Activated T-cell treated with anti-CD3 and anti-CD28 coated beads, Interleukin-2, amount 50 U/mL, for 48 hours (primary cell): ENCODE measurements around the gene TMEM18.
"Not testable (repeated sequence)": the region's sequence is repeated elsewhere in the genome, so short reads cannot be mapped to it uniquely, and the experiment has no call there.

Source experiments
- DNase-seq, 2 experiments: peaks; one replicate each; pipeline ENCODE4 v3.0.0-alpha.2; 2020

Gene TMEM18

DNA sequence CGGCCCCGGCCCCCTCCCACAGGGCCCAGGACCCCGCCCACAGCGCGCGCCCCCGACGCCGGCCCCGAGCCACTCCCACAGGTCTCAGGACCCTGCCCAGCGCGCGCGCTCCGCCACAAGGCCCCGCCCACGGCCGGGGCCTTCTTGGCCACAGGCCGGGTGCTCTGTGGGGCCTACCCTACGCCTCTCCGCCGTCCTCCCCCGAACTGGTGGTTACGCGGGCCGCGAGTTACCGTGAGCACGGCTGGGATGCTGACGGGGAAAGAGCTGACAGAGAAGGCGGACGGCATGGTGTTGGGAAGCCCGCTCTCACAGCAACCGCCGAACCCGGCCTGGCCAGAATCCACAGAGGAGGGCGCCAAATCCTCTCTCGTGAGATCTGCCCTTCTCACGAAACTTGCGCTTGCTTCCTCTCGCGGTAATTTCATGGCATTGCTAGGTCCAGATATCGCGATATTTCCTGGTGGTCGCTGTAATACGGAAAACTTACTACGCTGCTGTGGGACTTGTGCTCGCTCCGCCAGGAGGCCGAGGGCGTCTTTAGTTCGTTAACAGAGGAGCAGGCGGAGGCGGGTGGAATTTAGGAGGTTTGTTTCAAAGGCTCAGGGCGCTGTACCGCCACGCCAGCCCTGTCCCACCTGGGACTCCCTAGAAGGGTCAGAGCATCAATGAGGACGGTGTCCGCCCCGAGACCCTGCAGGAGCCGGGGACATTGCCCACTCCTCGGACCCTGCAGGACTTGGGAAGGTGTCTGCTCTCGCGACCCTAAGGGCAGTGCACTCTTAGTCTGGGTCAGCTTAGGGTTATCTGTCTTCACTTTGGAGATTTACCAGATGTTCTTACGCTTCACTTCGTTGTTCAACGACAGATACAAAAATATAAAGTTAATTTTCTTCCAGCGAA lies at the start of gene TMEM18:
TSS of gene TMEM18 (minus strand) at position 351 of the 903 bp plus-strand sequence. CDS start at position 290, 61 bp downstream.
- DNase-seq = peak; percentile 97

DNA sequence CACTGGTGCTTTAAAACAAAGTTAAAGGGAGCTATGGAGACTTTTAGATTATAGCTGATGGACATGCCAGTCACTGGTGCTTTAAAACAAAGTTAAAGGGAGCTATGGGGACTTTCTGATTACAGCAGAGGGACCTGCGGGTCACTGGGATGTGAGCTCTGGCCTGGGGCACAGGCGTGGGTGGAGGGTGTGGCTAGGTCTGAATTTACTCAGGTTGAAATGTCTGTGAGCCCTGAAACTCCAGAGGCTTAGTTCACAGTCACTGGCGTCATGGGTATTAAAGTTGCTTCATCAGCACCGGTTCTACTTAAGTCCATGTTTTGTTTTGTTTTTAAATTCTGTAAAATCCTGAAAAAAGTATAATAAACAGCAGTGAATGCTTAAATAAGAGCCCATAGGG lies 49.0 kb upstream of the TMEM18 start:
- DNase-seq = no peak

DNA sequence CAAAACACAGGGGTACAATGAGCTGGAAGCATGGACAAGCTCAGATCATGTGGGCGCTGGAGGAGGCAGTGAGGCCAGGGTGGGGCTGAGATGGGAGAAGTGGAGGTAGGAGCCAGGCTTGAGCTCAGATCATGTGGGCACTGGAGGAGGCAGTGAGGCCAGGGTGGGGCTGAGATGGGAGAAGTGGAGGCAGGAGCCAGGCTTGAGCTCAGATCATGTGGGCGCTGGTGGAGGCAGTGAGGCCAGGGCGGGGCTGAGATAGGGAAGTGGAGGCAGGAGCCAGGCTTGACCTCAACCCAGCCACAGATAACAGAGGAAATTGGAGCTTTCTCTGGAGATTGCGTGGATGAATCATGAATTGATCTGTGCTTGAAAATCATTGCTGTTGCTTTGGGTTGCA lies 48.3 kb upstream of the TMEM18 start:
- no peak for DNase-seq

DNA sequence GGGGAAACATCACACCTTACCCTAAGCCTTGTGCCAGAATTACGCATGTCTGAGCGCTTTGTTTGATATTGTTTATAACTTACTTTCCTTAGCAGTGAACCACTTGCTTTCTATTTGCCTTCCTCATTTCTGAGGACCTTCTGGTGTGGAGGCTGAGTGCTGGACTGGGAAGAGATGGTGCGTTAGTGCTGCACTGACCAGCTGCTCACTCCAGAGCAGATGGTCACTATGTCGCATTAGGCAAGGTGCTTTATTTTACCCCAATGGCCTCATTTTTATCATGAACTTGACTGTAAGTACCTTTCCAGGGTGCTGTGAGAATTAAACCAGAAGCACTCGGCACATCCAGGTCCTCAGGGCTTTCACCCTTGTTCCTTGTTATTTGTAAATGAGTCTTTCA lies 46.6 kb upstream of the TMEM18 start:
- DNase-seq = no peak

DNA sequence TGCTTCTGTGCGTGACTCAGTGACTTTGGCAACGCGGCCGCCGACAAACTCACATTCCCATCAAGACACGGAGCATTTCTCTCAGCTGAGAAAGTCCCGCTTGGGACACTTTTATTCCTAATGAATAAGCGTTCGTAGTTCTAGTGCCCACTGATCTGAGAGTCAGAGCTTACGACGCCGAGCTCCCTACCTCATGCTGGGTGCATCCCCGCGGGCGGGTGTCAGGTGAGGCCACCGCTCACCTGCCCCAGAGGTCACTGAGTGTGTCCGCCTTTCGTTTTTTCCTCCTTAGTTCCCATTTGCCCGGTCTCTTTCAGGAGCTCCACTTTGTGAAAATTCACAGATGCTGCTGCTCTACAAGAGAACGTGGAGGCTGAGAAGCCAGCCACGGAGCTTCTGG lies 43.6 kb upstream of the TMEM18 start:
- no peak for DNase-seq

DNA sequence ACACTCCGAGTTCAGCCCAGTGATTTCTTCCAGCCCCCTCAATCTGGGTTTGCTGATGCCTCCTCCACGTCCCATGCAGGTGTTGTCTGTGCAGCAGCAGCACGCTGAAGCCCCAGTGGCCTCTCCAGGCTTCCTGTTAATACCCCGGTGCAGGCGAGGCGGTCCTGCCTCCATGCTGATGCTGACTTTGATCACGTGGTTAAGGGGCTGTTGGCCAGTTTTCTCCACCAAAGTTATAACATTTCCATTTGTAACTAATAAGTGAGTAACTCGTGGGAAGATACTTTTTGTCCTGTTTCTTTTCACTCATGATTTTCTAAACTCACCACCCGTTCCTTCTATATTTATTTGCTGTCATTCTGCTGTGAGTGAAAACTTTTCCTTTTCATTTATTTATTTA lies 42.5 kb upstream of the TMEM18 start:
- no peak for DNase-seq

DNA sequence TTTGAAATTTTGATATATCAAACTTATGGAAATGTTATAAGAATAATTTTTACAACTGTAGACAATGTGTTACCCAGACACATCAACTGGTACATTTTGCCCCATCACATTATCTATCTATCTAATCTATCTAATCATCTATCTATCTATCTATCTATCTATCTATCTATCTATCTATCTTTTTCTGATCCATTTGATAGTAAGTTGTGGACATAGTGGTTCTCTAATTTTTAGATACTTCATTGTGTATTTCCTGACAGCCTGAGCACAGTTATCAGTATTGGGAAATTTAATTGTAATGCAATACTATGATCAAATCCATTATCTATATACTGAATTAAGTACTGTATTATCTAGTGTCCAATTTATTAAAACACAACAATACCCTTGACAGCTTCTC lies 42.0 kb upstream of the TMEM18 start:
- DNase-seq = no peak

DNA sequence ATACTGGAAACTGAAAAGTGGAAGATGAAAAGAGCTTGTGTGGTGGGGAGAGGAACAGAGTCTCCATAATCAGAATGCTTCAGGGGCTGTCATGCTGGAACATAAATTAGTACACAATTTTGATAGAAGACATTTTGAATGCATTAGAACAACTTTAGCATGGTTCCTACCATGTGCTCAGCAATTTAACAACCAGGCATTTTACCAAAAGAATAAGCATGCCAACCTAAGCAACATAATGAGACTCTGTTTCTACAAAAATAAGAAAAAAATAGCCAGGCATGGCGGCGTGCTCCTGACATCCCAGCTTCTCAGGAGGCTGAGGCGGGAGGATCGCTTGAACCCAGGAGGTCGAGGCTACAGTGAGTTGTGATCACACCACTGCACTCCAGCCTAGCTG lies 40.5 kb upstream of the TMEM18 start:
- DNase-seq = no peak

DNA sequence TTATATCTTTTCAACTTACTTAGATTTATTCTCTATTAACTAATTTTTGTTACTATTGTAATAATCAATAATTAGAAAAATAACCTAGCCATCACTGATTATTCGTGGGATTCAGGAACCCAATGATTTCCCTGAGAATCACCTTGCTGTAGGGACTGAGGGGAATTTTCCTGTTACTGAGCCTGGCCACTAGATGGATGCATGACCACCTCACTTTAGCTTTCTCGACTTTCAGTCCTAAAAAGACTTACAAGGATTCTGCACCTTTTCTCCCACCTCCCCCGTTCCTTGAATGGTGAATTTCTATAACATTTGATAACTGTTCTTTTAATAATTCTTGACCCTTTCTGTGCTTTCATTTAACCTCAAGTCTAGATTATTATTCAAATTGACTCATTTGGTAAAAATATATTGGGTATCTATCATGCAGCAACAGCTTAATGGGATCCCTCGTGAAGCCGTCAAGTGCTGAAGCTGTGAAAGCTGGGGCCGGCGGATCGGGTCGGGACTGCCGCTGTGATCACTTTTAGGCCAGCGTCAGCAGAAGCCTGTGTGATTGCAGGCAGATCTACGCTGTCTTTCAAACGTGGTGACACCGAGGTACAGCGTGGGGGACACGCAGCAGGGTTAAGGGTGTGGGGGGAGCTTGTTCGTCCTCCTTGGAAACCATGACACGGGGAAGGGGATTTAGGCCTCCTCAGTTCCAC lies 38.8 kb upstream of the TMEM18 start:
- no peak for DNase-seq

DNA sequence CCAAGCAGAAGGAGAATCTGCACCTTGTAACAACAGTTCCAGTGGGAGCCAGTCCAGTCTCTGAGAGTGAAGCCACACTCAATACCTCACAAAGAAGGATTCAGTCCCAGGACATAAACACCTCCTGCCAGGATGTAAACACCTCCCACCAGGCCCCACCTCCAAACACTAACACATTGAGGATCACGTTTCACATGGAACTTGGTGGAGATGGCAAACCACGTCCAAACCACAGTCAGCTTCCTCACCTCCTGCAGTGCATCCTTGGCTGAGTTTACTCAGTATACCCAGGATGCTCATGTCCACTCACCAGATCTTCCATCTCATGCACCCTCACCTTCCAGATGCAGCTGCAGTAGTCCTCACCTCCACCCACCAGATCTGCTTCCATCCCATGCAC lies 37.8 kb upstream of the TMEM18 start:
- no peak for DNase-seq

DNA sequence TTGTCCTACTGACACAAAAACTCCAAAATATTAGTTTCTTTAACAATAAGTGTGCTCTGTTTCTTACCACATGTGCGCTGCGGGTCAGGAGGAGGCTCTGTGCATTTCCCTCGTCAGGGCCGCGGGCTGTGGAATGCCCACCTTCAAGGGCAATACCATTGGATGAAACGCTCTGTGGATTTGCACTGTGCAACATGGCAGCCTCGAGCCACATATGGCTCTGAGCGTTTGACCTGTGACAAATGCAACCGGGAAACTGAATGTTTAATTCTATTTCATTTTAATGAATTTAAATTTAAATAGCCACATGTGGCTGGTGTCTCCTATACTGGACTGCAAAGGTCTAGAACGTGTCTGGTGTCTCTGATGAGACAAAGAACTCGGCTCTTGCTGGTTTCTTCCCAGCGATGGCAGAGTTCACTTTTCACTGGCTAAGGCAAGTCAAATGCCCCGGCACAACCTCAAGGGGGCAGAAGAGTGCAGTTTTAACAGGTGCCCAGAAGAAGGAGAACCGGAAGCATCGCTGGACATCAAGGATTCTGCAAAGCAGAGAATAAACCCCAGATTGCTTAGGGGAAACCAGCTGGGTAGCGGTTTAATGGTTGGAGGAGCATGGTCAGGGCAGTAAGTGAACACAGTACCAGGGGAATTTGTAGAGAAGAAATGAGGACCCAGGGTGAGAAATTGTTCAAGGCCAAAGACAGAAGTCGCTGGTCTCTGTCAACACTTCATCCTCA lies 37.0 kb upstream of the TMEM18 start:
- peak; percentile 52 to 64 for DNase-seq

DNA sequence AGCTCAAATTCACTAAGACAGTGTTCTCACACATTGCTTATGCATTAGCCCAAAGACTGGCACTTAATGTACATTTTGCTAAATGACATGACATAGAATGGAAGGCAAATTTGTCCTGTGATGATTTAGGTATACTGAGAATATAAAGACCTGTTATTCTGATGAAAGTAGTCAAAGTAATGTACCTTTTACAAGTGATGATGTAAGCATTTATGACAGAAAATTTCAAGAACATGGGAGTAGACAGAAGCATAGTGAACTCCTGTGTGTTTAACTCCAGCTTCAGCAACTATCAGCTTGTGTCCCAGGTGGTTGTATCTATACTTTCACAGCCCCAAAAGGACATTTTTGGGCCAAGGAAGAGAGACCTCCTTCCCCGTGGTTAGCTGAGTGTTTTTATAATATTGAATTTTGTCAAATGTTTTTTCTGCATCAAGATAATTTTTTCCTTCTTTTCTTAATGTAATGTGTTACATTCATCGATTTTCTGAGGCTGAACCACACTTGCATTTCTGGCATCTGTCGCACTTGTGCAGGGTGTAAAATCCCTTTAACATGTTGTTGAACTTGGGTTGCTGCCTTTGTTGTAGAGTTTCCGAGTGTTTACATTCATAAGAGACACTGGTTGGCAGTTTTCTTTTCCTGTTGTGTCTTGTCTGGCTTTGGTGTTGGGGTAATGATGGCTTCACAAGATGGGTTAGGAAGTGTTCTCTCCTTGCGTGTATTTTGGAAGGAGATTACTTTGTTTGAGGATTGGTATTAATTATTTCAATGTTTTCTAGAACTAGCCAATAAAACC lies 33.9 kb upstream of the TMEM18 start:
- no peak for DNase-seq

DNA sequence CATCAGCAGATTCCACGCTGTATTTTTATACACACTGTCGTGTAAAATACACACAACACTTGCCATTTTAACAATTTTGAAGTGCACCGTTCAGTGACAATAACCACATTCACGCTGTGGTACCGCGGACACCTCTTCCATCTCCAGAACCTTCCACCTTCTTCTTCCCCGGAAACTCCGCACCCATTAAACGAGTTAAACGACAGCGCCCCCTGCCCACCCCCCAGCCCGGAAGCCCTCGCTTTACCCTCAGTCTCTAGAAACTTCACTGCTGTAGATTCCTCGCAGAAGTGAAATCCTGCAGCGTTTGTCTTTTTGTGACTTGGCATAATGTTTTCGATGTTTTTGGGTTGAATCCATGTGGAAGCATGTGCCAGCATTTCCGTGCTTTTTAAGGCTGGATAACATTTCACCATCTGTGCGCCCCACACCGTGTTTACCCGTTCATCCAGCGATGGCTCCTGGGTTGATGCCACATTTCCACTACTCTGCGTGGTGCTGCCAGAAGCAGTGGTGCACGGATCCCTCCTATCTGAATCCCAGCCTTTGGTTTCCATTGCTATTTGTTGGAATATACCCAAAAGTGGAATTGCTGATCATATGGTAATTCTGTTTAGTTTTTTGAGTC lies 32.0 kb upstream of the TMEM18 start:
- DNase-seq = no peak

DNA sequence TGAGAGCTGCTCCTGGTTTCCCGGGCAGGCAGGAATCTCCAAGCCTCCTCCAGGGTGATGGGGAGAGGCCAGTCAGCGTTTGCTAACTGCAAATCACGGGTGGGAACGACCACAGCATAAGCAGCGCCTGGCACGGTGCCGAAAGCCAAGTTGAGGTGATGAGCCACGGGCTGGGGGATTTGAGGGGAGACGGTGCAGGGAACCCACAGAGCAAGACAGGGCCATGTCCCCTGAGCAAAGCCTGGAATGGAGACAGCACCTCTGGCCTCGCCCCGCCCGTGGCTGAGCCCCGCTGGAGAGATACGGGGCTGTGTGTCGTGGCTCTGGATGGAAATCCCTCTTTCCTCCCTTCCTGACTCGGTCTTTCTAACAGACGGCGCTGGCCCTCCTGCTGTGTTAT lies 31.5 kb upstream of the TMEM18 start:
- DNase-seq = no peak

DNA sequence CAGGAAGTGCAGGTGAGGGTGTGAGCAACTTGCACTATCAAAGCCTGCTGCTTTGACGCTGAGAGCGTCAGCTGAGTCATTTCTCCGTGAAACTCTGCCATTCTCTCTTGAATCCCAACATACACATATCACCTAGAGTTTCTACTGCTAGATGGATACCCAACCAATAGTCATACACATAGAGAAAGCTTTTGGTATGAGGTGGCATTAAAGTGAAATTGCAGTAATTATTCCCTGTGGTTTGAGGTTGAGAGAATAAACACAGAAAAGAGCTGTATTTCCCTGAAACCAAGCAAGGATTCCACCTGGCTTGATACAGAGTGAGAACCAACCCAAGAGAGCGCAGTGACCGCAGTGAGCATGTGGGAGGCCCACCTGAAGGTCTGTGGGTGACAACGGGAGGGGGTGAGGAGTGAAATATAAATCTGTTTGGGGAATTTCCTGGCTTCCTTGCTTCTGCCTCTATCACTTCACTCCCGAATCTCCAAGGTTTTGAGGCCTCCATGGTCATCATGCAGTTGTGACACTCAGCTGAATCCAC lies 28.8 kb upstream of the TMEM18 start:
- peak; percentile 58 for DNase-seq

DNA sequence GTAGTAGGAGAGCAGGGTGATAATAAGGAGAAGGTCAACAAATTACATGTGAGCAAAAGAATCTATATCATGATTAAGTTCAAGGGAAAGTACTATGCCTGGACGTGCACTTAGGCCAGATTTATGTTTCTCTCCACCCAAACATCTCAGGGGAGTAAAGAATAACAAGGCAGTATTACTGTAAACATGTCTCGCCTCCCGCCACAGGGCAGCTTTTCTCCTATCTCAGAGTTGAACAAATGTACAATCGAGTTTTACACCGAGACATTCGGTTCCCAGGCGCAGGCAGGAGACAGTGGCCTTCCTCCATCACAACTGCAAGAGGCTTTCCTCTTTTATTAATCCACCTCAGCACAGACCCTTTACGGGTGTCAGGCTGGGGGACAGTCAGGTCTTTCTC lies 25.6 kb upstream of the TMEM18 start:
- not testable (repeated sequence) for DNase-seq

DNA sequence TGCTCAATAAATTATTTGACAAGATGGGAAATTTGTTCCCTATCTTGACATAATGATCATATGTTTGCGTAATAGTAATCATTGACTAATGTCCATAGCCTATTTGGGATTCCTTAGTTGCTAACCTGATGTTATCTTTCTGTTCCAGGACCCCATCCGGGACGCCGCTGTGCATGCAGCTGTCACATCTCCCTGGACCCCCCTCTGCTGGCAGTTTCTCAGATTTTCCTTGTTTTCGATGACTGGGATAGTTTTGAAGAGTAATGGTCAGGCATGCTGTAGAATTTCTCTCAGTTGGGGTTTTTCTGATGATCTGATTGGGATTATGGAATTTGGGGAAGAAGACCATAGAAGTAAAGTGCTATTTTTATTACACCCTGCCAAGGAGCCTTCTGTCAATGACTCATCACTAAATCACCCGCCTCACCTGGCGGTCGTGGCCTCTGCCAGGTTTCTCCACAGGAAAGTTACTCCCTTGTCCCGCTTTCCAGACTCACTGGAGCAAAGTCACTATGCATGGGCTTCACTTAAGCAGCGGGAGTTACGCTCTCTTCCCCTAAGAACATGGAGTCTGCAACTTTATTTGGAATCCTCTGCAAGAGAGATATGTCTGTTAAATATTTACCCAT lies 19.9 kb upstream of the TMEM18 start:
- no peak for DNase-seq

DNA sequence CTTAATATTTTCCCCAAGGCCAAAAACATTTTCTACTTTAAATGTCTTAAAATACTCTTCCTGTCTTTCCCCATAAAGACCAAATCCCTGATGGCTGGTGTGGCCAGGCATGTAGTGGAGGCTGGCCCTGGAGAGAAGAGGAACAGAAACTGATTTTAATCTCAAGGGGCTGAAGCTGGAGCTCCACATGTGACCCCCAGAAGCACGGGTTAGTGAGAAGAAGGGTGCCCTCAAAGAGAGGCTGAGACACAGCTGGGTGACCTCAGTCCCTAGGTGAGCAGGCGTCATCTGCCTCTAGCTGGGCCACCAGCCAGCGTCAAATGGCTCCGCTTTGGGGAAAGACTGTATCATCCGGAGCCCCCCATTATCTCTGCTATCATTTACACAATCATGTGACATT lies 19.3 kb upstream of the TMEM18 start:
- DNase-seq = no peak

DNA sequence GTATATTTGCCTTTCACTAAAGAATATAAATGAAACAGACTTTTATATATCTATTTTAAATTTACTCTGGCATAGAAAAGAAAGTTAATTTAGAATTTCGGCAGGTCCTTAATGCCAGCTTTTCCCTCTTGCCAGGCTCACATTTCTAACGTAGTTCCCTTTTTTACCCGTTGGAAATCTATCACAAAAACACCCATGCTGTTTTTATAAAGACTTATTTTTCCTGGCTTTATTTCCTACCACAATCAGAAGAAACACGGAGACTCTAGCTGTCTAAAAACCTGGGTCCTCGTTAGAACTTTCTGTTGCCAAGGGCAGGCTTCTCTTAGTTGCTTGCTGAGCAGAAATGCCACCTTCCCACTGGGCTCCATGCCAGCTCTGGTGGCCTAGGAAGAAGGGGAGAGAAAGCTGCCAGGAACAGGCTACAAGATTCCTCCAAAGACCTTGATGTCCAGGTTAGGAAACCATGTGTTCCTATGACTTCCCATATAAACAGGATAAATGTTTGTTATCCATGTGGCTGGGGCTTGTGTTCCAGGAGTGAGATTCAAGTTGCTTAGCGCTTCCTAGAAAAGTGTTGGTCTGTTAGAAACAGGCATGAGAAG lies 17.8 kb upstream of the TMEM18 start:
- DNase-seq = no peak

DNA sequence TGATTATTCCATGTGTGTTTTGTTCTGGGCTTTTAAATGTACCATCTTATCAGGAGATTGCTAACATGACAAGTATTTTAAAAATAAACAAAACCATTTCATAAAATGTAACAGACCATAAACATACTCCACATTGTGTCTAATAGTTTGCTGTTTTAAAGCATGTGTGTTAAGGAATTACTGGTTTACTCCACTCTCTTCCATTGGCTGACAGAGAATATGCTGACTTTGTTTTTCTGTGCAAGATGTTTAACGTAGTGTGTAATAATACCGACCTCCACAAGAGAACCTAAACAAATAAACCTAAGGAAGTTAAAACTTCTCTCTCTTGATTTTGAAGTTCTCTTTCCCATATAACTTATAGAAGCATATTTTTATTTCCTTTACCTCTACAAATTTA lies 17.0 kb upstream of the TMEM18 start:
- no peak for DNase-seq

DNA sequence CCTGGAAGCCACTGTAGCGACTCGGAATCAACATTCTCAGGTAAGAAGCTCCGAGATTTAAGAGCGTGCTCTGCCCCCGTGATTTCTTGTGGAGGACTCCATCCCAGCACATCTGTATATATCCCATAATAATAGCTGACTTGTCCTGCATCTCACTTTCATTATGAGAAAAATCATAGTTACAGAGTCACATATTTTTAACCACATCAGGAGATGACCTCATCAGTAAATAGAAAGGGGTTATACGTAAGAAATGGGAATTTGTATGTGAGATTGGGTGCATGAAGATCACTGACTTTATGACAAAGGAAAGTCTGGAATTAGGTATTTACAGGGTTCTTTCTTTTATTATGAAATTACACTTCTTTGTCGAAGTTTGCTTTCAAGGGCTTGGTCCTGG lies 16.4 kb upstream of the TMEM18 start:
- DNase-seq = no peak
